HG03354 (cell line): ENCODE data around the gene HMGN1.
"Not testable (repeated sequence)": the region's sequence is repeated elsewhere in the genome, so short reads cannot be mapped to it uniquely, and the experiment has no call there.

ENCODE experiments used
- ATAC-seq: cut with Tn5 transposase; IDR thresholded peaks from one replicate; pipeline ENCODE4 v1.9.1; 2021; ENCODE audit warnings: mild to moderate bottlenecking; ENCODE audit not compliant: unreplicated experiment, poor library complexity, severe bottlenecking

HMGN1 gene

DNA sequence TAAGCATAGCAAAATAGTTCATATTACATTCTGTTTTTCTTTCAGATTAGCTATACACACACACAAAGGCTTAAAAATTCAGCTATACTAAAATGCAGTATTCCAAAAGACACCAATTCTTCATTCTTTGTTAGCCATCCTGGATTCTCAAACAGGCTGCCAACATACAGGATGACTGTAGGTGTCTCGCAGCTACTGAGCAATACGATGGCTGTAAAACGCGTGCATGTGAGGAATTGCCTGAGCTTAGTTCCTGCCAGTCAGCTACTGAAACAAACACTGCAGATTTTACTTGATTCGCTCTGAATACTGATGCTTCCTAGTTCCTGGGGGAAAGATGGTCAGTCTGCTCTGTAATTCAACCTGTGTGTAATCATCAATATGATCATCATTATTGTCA lies 24.7 kb upstream of the HMGN1 start:
- no peak for ATAC-seq

DNA sequence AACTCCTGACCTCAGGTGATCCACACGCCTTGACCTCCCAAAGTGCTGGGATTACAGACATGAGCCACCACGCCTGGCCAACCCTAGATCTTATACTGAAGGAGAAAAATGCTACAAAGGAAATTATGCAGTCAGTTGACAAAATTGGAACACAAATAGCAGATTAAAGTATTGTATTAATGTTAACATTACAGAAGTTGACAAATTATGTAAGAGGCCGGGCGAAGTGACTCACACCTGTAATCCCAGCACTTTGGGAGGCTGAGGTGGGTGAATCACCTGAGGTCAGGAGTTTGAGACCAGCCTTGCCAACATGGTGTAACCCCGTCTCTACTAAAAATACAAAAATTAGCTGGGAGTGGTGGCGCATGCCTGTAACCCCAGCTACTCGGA lies 21.0 kb upstream of the HMGN1 start:
- not testable (repeated sequence) for ATAC-seq

DNA sequence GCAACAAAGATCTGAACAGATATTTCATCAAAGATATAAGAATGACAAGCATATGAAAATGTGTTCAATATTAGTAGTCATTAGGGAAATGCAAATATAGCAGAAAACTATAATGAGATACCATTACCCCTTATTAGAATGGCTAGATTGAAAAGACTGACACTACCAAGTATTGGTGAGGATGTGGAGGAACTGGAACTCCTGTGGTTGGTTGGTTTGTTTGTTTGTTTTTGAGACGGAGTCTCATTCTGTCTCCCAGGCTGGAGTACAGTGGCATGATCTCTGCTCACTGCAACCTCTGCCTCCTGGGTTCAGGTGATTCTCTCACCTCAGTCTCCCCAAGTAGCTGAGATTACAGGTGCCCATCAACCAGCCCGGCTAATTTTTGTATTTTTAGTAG lies 18.9 kb upstream of the HMGN1 start:
- no peak for ATAC-seq

- no peak for ATAC-seq
Measured at GRCh38 chr21:39366563-39366962, 17.7 kb upstream of the HMGN1 start.

- ATAC-seq: no peak
Measured at GRCh38 chr21:39364949-39365348, 16.1 kb upstream of the HMGN1 start.

DNA sequence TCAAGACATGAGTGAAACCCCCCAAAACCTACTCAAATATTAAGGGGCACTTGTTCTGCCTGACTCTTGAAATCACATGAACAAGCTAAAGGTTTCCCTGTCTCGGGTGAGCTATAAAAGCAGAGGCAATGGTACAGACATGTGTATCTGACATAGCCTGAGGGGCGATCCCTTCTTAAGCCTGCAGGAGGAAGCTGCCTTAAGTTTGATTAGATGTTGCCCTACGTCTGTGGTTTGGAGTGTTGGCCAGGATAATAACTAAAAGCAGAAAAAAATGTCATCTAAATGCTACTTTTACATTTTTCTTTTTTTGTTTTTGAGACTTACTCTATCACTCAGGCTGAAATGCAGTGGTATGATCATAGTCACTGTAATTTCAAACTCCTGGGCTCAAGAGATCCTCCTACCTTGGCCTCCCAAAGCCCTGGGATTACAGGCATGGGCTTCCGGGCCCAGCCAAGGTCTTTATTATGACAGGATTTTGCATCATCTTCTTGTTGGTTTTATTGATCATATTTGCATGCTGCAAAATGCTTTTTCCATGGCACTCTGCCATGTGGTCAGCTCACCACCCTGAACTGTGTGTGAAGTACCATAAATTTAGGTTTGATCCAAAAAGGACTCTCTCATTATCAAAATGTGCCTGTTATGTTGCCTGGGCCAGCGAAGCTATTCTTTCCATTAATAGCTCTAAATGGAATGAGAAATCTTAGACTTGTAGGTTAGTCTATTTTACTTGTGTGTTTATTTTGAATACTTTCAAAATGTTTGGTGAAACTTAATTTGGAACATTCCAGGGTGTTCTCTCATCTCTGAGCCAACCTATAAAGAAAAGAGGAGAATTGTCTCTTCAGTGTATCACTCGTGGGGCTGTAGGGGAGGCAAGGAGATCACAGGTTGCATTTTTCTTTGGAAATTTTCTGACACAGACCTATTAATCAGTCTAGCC lies 15.0 kb upstream of the HMGN1 start:
- no peak for ATAC-seq

DNA sequence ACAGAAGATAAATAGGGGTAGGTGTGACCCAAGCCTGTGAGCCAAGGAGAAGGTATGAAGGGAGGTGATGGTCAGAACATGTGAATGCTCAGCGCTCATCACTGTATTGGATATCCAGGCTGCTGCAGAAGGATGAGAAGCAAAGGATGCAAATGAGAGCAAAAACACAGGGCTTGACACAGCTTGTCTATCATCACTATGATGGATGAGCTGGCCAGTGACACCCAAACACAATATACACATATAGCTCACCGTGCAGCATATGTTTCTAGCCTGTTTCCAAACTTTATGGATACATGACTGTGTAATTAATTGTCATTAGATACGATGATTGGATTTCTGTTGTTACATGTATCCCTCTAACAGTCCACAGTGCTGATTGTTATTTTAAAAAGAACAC lies 13.8 kb upstream of the HMGN1 start:
- ATAC-seq: no peak

DNA sequence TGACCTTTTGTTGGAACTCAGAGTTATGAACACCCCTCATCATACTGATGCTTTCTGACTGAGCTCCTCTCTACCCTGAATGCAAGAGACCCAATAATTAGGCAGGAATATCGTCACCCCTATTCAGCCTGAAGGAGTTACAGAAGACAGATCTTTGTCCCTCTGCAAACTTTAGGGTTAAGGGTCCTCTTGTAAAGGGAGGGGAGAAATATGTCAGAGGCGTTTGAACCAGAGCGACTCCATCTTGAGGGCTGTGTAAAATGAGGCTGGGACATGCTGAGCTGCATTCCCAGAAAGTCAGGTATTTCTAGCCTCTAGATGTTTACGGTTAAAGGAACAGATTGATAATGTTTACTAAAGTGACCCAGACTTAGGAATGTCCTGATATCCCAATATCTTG lies 10.5 kb upstream of the HMGN1 start:
- no peak for ATAC-seq

- no peak for ATAC-seq
Measured at GRCh38 chr21:39353295-39353694, 4.4 kb upstream of the HMGN1 start.

- no peak for ATAC-seq
Measured at GRCh38 chr21:39350094-39351005, 1.5 kb upstream of the HMGN1 start.

GRCh38 chr21:39349211-39350093 lies 564 bp upstream of the HMGN1 start:
- ATAC-seq: peak; percentile 84

DNA sequence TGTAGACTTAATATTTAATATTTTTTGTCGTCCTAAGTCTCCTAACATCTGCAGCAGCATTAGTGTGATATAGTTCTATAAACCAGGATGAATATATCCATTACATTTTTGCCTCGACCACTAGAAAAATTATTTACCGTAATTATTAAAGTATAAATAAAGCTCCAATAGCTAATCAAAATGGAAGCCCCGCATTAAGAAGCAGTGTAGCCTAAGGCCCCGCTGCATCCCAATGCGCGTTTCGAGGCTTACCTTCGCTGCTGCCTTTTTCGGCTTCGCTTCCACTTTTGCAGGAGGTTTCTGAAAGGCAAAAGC lies 891 bp downstream of the HMGN1 start:
- ATAC-seq: peak; percentile 9

- ATAC-seq: no peak
Measured at GRCh38 chr21:39347537-39347936, 1.4 kb downstream of the HMGN1 start.

GRCh38 chr21:39346671-39347331 lies 2.1 kb downstream of the HMGN1 start:
- no peak for ATAC-seq

DNA sequence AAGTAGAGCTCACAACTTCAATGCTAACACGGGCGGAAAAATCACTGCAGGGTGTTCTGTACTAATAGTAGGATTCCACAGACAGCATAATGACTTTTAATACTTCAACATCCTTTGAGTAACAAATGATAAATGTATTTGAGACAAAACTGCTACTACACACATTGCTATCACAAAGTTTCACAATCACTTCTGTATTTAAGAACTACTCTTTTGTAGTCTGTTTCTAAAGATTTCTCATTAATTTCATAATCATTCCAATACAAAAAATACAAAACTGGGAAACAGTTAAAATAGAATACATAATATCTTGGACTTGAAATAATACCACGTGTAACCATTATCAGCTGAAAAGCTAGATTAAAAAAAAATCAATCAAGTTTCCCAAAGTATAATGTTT lies 2.7 kb downstream of the HMGN1 start:
- ATAC-seq: no peak

GRCh38 chr21:39345440-39345839 lies 3.4 kb downstream of the HMGN1 start:
- ATAC-seq: no peak

DNA sequence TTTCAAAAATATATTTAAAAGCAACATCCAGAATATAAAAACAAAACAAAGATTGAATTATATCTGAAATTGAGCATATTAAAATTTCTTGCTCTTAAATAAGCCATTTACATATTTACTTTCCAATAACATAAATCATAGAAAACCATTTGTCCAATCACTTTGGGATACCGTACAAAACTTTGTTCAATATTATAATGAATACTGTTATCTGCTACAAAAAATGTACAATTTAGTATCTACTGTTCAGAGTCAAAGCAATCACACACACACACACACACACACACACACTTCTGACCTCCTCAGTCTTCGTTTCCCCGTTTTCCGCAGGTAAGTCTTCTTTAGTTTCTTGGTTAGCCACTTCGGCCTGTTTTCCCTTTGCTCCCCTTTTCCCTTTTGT lies 4.0 kb downstream of the HMGN1 start:
- no peak for ATAC-seq

- no peak for ATAC-seq
Measured at GRCh38 chr21:39341249-39341923, 7.5 kb downstream of the HMGN1 start.

- ATAC-seq: no peak
Measured at GRCh38 chr21:39340687-39341086, 8.2 kb downstream of the HMGN1 start.
